ENCODE measurements around the gene UBAP1L. TPM values are rescaled to one million over a fixed set of nuclear protein-coding genes. Genes with fewer than 3 reads are reported as not detected.

The UBAP1L gene
- total RNA-seq, 1 experiment from 2014 or later, result 3.0 TPM

- Mint-ChIP-seq H3K27ac (peak overlapping the region in 1 of 3 experiments; percentile 86; a peak in 1 of 7 replicates), H3K9me3 (no peaks in the 10 kb centered on the region; a peak in 1 of 5 replicates), H3K36me3 (ENCODE audit: insufficient read depth in 1 of 3, low read depth in 3 of 3) (peaks cover 0 to 20% (median 5%) of the 10 kb centered on the region in 3 experiments; a peak in 3 of 7 replicates), H3K4me1 (peaks cover 2% of the 10 kb centered on the region in 2 experiments; a peak in 1 of 4 replicates), H3K4me3 (no peak overlapping the region), H3K27me3 (ENCODE audit: low read depth) (no peaks in the 10 kb centered on the region)
- Histone ChIP-seq H3K56ac (ENCODE audit: insufficient read length, low read depth, low read length) (no peak overlapping the region), H3K27ac (ENCODE audit: insufficient read length, low read depth, low read length) (no peak overlapping the region), H3K14ac (ENCODE audit: insufficient read depth, low read length) (no peak overlapping the region), H3K18ac (ENCODE audit: insufficient read length, low read depth, low read length) (no peak overlapping the region), H2BK12ac (ENCODE audit: insufficient read length, low read depth, low read length) (no peak overlapping the region), H2AK5ac (ENCODE audit: insufficient read length, low read length) (no peak overlapping the region), H2BK15ac (ENCODE audit: low read depth, low read length) (no peak overlapping the region), H3K27me3 (ENCODE audit: insufficient read depth, low read length) (no peaks in the 10 kb centered on the region), H3K23ac (ENCODE audit: insufficient read length, low read depth, low read length) (no peak overlapping the region), H2BK120ac (ENCODE audit: low read depth, low read length, poor library complexity, severe bottlenecking) (no peak overlapping the region), H2BK5ac (ENCODE audit: insufficient read length, low read length) (no peak overlapping the region), H4K8ac (replicated peaks; ENCODE audit: insufficient read length, low read depth, low read length) (no peak overlapping the region), H3K4me2 (ENCODE audit: insufficient read depth, insufficient read length, low read length) (no peak overlapping the region), H3K79me2 (ENCODE audit: insufficient read depth, low read length) (no peaks in the 10 kb centered on the region), H3K9ac (ENCODE audit: extremely low read depth, insufficient read length, low read length) (no peak overlapping the region), H3K79me1 (ENCODE audit: insufficient read depth, low read depth, low read length, poor library complexity, severe bottlenecking) (no peaks in the 10 kb centered on the region), H3K4me1 (ENCODE audit: insufficient read depth, low read length) (no peaks in the 10 kb centered on the region), H2BK20ac (ENCODE audit: low read depth, low read length, poor library complexity, severe bottlenecking) (no peak overlapping the region), H3T11ph (ENCODE audit: low read length) (no peak overlapping the region), H3K9me3 (ENCODE audit: control insufficient read depth, low read depth, low read length) (no peaks in the 10 kb centered on the region), H3K23me2 (ENCODE audit: insufficient read length, low read depth, low read length, poor library complexity, severe bottlenecking) (no peaks in the 10 kb centered on the region), H3K4ac (ENCODE audit: low read depth, low read length) (no peak overlapping the region), H4K20me1 (ENCODE audit: control insufficient read depth, insufficient read depth, insufficient read length) (no peaks in the 10 kb centered on the region), H2AFZ (ENCODE audit: low read length) (no peak overlapping the region), H4K91ac (ENCODE audit: insufficient read length, low read depth, low read length) (no peak overlapping the region), H4K5ac (ENCODE audit: insufficient read length, low read depth, low read length) (no peak overlapping the region)
- DNase-seq, result no peak
- no peak for TF ChIP-seq CTCF (conservative IDR thresholded peaks at IDR 0.05)
- no CpG with 5 or more reads among the region's 3 CpGs for WGBS (ENCODE audit: extremely low coverage, insufficient read length, low lambda C conversion rate)
Measured at GRCh38 chr15:65110676-65111292, 4.2 kb downstream of the UBAP1L start.

Data from H9 (cell line).